ENCODE results near the gene TTC7B.

TTC7B gene

DNA sequence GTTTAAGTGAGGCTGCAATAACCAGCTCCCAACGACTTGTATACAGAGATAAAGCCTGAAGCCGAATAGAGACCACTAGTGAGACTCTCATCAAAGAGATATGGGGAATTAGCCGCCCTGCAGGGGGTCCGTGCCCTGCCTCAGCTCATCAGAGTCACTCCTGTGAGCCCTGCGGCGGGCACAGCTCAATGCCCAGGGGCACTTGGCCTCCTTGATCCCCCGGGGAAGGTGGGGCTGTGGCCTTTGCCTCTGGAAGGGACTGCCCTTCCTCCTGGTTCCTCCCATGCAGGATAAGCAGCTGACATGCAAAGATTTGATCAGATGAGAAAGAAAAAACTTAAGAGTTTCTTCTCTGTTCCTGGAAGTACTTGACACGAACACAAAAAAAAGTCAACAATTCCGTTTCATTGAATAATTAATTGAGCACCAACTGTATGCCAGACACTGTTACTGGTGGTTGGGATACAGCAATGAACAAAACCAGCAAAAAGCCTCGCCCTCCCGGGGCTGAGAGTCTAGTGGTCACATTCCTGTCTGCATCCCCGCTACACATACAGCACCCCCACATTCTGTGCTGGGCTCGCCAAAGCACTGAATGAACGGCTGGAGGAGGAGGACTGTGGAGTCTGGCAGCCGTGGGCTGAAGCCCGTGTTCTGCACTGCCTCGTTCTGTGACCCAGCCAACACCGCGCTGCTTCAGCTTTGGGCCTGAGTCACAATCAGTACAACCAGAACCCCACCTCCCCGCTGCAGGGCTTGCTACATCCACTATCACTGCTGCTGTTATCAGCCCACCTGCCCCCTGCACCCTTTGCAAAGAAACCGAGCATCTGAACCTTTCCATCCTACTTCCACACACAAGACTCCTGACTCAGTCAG, 10.3 kb downstream of the TTC7B start:
- no peak for DNase-seq (ENCODE audit: low read depth)

DNA sequence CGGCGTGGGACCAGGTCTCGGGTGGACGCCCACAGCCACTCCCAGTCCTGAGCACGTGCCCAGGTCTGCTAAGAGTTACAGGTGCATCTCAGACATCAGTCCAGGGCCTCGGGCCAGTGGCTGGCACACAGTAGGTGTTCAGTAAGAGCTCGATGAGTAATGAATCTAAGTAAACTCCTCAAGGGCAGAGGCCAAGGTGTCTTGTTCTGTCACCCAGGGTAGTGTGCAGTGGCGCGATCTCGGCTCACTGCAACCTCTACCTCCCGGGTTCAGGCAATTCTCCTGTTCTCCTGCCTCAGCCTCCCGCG, 11.2 kb downstream of the TTC7B start:
- DNase-seq (ENCODE audit: low read depth) = no peak

DNA sequence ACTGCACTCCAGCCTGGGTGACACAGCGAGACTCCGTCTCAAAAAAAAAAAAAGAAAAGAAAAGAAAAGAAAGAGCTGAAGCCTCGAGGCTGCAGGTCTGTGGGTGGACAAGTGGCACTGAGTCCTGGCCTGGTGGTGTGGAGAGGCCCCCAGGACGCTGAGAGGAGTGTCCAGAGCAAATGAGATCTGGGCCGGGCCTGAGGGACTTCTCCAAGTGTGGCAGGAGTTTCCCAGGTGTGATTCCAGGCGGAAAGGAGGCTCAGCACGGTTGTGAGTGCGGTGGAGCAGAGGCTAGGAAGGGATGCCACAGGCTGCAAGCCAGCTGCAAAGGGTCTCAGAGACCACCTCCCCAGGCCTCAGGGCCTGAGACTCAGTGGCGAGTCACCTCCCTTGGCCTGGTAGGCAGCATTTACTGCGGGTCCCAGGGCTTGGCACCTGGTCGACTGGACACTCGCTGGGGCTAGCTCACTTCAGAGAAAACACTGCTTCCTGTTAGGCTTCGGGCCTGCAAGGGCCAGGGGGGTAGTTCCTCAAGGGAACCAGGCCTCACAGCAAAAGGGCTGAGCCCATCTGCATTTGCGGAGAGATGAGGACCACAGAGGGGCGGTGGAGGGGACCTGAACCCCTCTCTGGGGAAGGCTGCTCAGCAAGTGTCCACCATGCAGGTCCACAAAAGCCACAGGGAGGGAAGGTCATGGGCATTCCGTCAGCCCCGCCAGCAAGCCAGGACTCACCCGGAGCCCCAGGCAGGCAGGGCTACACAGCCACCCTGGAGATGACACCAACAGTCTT, 11.7 kb downstream of the TTC7B start:
- DNase-seq (ENCODE audit: low read depth) = no peak

DNA sequence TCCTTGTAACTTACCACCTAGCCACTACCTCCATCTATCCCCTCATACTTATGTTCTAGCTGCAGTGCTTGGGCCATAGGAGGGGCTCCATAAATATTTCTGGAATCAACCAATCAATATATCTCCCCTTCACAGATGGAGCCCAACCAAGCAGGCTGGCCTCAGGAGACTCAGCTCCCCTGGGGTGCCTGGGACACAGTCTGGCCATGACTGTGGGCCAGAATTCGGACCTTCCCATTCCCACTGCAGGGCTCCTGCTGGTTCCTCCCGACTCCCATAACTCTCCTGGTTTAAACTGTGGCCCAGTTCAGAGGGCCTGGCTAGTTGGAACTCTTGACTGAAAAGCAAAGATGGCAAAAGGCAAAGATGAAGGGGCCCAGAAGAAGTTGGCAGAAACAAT, 13.0 kb downstream of the TTC7B start:
- DNase-seq (ENCODE audit: low read depth) = no peak

DNA sequence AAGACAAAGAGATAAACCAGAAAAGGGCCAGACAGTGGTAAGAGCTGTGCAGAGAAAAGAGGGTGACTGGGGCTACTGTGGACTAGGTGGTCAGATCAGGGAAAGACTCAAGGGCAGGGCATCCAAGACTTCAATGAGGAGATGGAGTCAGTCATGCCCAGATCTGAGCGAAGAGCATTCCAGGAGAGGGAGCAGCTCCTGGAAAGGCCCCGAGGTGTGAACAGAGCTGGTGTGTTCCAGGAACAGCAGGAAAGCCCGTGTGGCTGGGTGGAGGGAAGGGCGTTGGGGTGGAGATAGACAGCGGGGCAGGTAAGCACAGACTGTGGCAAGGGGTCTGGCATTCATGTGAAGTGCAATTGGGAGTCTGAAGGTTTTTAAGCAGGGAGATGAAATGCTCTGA, 16.8 kb downstream of the TTC7B start:
- no peak for DNase-seq (ENCODE audit: low read depth)

DNA sequence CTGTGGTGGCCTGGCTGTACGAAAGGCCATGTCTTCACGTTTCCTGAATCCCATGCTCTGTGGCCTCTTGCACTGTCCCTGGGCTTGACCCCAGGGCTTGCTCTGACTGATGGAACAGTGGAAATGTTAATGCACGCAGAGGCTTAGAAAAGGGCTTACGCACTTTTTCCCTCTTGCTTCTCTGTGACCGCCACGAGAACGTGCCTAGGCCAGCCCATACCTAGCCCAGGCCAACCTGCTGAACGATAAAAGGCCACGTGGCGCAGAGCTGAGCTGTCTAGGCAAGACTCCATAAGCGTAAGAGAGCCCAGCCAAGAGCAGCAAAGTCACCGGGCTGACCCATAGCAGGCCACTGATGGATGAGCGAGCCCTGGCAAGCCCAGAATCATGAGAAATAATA, 18.3 kb downstream of the TTC7B start:
- DNase-seq (ENCODE audit: low read depth) = no peak

DNA sequence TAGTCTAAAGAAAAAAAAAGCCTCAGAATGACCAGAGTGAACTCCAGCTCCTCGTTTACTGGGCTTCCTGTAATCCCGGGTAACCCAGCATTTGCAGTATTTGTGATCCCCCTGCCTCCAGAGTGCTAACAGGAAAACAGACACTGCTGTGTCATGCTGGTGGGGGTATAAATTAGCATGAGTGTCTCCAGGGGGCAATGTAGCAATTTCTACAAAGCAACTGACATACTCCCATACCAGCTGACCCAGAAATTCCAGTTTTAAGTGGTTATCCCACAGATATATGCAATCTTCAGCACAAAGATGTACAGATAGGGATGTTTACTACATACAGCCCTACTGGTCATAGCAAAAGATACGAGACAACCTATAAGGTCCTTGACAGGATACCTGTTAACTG, 18.8 kb downstream of the TTC7B start:
- DNase-seq (ENCODE audit: low read depth) = no peak

DNA sequence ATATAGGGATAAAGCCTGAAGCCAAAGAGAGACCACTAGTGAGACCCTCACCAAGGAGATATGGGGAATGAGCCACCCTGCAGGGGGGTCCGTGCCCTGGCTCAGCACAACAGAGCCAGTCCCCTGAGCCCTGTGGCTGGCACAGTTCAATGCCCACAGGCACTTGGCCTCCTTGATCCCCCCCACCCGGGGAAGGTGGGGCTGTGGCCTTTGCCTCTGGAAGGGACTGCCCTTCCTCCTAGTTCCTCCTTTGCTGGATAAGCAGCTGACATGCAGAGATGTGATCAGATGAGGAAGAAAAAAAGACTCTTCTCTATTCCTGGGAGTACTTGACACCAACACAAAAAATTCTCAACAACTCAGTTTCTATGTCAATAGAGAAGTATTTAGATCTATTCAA, 19.9 kb downstream of the TTC7B start:
- DNase-seq (ENCODE audit: low read depth) = no peak

DNA sequence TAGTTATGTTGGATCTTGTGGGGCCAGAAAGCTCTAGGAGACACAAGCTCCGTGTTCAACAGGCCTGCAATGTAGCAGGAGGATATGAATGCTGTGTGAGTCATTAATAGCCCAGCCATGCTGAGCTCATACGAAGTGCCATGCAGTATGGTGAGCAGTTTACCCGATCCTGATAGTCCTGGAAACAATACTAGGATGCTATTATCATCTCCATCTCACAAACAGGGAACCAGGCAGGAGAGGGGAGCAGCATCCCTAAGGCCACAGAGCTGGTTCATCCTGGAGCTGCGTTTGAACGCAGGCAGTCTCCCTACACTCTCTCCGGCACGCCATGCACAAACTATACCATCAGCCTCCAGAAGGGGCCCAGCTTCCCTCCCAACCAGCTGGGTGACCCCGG, 20.5 kb downstream of the TTC7B start:
- peak; percentile 54 for DNase-seq (ENCODE audit: low read depth)

DNA sequence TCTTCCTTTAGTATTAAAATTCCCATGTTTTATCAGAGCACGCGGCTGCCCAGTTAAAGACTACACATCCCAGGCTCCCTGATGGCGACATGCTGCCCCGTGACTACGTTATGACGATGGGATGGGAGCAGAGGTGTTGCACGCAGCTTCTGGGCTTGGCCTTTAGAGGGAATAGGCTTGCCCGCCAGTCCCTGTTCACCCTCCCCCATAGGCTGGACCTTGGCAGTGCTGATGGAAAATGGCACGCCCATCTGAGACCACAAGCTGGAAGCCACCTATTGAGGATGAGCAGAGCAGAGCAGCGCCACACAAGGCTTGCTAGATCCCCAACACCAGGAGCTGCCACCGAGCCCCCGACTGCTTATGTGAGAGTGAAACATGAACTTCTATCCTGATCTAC, 24.7 kb downstream of the TTC7B start:
- no peak for DNase-seq (ENCODE audit: low read depth)

DNA sequence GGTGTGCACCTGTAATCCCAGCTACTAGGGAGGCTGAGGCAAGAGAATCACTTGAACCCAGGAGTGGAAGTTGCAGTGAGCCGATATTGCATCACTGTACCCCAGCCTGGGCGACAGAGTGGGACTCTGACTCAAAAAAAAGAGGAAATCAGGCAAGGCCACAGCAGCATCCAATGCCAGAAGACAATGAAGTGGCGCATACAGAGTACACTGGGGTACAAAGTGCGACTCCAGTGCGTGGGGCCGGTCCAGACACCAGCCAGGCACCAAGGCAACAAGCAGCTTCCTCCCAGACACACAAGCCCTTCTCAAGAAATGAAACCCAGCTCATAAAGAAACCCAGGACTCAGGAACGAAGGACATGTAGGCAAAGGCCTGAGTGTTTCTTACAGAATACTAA, 28.2 kb downstream of the TTC7B start:
- no peak for DNase-seq (ENCODE audit: low read depth)

DNA sequence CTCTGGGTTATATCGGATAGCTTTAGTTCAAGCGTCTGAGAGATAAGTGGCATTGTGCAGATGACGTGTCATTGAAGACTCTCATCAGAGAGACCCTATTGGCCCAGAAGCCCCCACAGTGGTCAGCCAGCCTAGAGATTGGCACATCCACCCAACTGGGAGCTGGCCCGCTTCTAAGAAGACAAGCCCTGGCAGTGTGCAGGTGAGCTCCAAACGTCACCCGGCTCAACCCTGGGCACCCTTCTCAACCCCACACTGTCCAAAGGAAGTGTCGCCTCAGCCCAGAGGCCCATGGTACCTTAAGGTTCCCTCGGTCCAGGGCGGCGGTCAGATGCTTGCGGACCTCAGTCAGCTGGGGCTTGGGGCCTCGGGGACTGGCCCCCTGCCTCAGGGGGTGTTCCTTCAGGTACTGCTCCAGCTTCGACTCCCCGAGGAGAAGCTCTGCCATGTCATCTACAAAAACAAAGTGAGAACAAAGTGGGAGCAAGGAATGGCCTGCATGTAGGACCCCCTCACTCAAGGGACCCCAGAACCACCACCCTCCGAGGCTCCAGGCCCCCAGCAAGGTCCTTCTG, 30.3 kb downstream of the TTC7B start:
- no peak for DNase-seq (ENCODE audit: low read depth)

DNA sequence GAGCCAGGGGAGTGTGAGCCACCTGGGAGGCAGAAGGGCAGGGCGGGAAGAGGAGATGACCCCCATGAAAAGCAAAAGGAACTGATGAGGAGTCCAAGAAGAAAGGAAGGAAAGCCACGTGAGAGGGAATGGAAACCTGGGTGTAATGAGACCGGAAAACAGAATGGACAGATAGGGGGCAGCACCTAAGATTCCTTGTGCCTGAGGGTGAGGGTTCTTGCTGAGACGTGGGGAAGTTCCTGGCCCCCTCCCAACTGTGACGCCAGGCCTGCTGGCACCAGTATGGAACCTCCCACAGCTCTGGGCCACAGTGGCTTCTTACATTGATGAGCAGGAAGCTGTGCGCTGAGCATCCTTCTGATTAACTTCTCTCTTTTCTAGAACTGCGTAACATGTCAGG, 30.8 kb downstream of the TTC7B start:
- no peak for DNase-seq (ENCODE audit: low read depth)

DNA sequence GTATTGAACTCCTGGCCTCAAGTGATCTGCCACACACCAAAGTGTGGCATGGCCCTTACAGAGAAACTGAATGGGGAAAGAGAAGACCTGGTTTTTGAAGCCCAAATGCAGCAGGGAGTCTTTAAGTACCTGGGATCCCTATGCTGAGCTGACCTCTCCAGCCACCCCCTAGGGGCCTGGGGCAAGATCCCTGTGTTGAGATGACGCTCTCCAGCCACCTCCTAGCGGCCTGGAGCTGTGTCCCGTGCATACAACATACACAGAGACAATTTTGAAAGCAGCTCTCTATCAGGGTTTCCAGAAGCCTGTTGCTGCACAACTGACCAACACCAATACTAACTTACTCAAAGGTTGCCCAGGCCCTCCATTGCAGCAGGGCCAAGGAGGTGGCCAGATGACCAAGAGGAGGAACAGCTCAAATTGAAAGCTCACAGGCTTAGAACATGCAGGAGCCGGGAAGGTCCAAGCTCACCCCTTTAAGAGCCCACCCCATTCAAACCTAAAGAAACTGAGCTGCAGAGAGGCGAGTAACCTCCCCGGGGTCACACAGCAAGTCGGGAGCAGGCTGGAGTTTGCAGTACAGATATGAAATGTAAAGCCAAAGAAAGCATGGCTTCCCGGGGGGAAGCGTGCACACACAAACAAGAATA, 31.5 kb downstream of the TTC7B start:
- DNase-seq (ENCODE audit: low read depth) = no peak

DNA sequence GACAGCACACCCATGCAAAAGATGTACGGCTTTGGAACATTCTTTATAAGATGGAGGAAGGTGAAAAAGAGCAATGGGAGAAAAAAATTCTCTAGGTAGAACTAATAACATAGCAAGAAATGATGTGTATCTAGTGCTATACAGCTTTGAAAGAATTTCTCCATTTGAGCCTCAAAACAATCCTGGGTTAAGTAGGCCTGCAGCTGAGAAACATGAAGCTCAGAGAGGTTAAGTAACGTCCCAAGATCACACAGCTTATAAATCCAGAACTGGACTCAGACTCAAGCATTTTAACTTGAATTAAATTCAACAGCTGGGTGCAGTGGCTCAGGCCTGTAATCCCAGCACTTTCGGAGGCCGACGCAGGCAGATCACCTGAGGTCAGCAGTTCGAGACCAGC, 32.9 kb downstream of the TTC7B start:
- DNase-seq (ENCODE audit: low read depth) = no peak

DNA sequence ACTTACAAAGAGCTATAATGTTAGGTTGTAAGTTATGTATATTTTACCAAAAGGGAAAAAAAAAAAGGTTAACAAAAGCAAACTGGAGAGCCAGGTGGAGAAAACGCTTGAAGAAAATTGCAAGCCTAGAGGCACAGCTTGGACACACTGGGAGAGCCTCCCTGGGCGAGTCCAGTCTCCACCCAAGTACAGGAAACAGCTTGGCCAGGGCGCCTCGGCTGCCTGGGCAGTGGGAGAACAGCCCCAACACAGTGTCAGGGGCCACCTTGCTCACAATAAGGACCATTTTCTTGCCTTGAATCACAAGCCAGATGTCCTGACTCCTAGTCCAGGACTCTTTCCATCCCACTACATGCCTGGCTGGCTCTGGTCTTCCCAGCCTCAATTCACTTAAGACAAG, 33.3 kb downstream of the TTC7B start:
- DNase-seq (ENCODE audit: low read depth) = no peak

DNA sequence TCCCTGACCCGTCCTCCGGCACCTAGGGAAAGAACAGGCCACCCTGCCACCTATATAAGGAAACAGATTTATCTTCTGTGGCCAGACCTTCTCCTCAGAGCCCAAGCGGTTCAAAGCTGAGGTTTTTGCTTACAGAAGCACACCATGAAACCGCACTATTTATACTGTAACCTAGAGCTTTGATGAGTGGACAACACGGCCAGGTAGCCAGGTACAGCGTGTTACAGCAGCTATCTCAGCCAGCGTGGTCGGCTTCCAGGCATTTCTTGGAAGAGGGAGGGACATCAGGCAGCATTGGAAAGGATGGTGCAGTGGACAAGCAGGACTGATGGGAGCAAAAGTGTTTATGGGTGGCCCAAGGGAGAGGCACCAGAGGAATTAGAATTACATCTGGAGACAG, 34.4 kb downstream of the TTC7B start:
- DNase-seq (ENCODE audit: low read depth) = no peak

DNA sequence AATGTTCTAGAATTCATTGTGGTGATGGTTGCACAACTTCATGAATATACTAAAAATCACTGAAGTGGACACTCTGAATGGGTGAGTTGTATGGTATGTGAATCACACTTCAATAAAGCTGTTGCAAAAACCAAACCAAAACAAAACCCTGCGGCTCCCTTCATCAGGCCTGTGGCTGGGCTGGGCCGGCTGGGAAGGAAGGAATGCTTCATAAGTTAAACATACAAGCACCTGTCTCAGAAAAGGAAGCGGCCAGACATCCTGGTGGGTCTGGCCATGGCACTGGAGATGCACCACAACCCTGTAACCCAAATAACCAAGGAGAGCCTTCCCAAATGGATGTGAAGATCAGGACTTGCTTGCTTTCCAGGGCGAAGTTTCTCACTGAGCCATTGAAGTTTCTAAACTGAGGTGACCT, 34.9 kb downstream of the TTC7B start:
- DNase-seq (ENCODE audit: low read depth) = peak; percentile 37

DNA sequence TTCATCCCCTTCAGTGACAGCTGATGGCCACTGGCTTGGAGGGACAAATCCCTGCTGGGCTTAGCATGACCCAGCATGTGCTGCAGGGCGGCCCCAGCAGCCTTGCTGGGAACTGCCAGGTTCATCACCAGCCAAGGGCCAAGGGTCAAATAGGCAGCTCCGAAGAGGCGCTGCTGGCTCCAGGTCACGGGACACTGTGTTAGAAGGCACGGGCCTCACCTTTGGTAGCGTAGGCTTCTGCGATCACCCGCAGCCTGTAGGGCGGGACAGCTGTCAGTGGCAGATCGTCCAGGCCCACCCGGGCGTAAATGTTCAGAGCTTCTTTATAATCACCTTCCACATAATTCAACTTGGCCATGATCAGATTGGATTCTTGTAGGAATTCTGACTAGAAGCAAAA, 35.7 kb downstream of the TTC7B start:
- DNase-seq (ENCODE audit: low read depth) = no peak

DNA sequence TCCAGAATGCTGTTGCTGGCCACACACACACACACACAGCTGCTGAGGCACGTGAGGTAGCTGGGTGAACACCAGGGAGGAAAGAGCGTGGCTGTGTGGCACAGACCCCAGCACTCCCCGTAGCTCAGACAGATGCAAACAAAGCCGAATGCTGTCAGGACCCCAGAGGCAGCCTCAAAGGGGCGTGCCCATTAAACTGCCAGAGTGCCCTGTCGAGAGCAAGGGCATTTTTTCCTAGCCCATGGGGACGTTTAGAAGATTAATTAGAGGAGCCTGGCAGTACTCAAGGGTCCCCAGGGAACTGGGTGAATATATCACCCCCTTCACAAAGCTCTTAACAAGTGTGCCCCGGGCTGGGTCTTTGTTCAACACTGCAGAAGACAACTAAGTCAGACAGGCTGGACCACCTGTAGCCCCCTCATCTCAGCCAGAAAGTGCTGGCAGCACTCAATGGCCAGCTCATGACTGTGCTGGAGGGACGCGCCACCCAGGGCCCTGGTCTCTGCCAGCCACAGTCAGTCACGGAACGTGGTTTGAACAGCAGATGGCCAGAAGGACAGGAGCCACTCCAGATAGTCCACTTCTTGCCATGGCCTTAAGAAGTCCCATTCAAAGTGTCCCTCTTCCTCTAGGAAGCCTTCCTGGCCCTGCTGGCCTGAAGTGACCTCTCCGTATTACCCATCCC, 37.5 kb downstream of the TTC7B start:
- DNase-seq (ENCODE audit: low read depth) = no peak

DNA sequence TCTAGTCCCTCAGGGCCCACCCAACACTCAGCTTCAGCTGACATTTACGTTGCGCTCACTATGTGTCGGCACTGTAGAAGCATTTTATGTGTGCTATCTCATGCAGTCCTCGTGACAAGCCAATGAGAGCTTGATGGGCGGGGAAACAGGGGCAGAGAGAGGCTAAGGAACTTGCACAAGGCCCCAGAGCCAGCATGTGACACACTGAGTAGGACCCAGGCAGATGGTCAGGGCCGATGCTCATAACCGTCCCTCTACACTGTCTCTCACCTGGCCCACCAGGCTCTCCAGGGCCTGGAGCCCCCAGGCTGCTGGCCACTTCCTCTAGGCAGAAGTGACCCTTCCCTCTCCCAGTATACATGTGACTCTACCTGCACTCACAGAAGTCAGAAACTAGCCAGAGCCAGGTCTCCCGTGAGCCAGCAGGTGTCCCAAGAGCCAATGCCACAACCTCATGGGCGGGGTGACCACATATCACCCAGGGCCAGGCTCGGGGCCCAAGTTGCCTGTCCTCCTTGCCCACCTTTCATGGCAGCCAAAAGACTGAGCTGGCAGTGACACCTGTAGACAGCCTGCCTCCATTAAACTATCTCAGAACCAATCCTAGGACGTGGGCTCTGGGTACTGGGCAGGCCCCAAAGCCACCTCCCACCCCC, 38.3 kb downstream of the TTC7B start:
- DNase-seq (ENCODE audit: low read depth) = no peak

DNA sequence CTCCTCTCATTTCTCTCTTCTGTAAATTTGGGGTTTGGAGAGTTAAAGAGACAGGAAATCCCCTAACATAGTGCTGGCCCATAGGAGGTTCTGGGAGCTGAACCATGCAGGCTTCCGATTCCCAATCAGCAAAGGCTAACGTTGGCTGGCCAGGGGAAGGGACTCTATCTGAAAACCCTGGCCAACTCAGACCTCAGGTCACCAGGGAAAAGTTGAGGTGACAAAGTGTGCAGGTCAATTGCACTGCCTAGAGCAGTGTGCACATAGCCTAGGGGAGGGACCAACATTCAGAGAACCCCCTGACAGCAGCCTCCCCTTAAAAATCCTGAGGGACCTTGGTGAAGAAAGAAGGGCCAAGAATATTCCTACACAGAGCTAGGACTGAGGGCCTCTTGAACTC, 38.9 kb downstream of the TTC7B start:
- no peak for DNase-seq (ENCODE audit: low read depth)
